A549 (cell line): Measurements from ENCODE around the gene INPP5B.

Experiments used
- CTCF ChIP-seq: fragments of >200 bp; sonication (Bioruptor Twin); formaldehyde crosslinking; IDR thresholded peaks from 3 replicates; pipeline ENCODE4 v1.5.1; 2016
- MAZ ChIP-seq: fragments of 150-350 bp; IDR thresholded peaks from 2 replicates; pipeline ENCODE4 v1.6.1; 2014; ENCODE audit warnings: antibody characterized with exemption, low read depth, low read length, borderline replicate concordance
- POLR2AphosphoS2 ChIP-seq: conservative IDR thresholded peaks from 2 replicates; pipeline ENCODE4 v1.6.1; 2012; ENCODE audit warnings: low read length, improper control_type of control experiment, inconsistent platforms
- RAD21 ChIP-seq, 2 experiments: fragments of >200 bp in 1 of 2; sonication (Bioruptor Twin) in 1 of 2; formaldehyde crosslinking in 1 of 2; IDR thresholded peaks in 1 of 2; conservative IDR thresholded peaks in 1 of 2; 2 replicates in 1 of 2; 3 replicates in 1 of 2; pipeline ENCODE4 v1.6.1; 2012 to 2018; ENCODE audit warnings: inconsistent platforms in 1 of 2

GRCh38 chr1:37892151-37893047, 54.5 kb downstream of the INPP5B start:
- no peak for TF ChIP-seq RAD21 (conservative IDR thresholded peaks at IDR 0.05 in 1 of 2, IDR thresholded peaks at IDR 0.05 in 1 of 2)
- no peak for TF ChIP-seq CTCF
- TF ChIP-seq POLR2AphosphoS2: no peak
- TF ChIP-seq MAZ: no peak
